B cell (primary cell): Measurements from ENCODE around the gene PTGER4.
"Not testable (repeated sequence)": the region's sequence is repeated elsewhere in the genome, so short reads cannot be mapped to it uniquely, and the experiment has no call there.

ENCODE experiments used
- EZH2 ChIP-seq: IDR thresholded peaks from 2 replicates; pipeline ENCODE4 v1.6.1; 2012; ENCODE audit warnings: borderline replicate concordance, low read depth, mild to moderate bottlenecking, moderate library complexity, low read length; ENCODE audit not compliant: insufficient read depth, poor library complexity, severe bottlenecking
- TF ChIP-seq, protein P1 (sequence below): fragments of 200-600 bp; IDR thresholded peaks from one replicate; pipeline ENCODE4 v1.8.0; 2022; ENCODE audit warnings: antibody characterized with exemption, mild to moderate bottlenecking

DNA sequence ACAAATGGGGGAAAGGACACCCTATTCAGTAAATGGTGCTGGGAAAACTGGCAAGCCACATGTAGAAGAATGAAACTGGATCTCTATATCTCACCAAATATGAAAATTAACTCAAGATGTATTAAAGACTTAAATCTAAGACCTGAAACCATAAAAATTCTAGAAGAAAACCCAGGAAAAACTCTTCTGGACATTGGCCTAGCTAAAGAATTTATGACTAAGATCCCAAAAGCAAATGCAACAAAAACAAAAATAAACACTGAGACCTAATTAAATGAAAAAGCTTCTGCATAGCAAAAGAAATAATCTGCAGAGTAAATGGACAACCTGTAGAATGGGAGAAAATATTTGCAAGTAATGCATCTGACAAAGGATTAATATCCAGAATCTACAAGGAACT is 23.6 kb upstream of the PTGER4 start:
- TF ChIP-seq, protein P1, sequence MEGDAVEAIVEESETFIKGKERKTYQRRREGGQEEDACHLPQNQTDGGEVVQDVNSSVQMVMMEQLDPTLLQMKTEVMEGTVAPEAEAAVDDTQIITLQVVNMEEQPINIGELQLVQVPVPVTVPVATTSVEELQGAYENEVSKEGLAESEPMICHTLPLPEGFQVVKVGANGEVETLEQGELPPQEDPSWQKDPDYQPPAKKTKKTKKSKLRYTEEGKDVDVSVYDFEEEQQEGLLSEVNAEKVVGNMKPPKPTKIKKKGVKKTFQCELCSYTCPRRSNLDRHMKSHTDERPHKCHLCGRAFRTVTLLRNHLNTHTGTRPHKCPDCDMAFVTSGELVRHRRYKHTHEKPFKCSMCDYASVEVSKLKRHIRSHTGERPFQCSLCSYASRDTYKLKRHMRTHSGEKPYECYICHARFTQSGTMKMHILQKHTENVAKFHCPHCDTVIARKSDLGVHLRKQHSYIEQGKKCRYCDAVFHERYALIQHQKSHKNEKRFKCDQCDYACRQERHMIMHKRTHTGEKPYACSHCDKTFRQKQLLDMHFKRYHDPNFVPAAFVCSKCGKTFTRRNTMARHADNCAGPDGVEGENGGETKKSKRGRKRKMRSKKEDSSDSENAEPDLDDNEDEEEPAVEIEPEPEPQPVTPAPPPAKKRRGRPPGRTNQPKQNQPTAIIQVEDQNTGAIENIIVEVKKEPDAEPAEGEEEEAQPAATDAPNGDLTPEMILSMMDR, result not testable (repeated sequence)
- TF ChIP-seq EZH2, result not testable (repeated sequence)
